ENCODE data around the gene SCGB1D2.

Gene SCGB1D2

DNA sequence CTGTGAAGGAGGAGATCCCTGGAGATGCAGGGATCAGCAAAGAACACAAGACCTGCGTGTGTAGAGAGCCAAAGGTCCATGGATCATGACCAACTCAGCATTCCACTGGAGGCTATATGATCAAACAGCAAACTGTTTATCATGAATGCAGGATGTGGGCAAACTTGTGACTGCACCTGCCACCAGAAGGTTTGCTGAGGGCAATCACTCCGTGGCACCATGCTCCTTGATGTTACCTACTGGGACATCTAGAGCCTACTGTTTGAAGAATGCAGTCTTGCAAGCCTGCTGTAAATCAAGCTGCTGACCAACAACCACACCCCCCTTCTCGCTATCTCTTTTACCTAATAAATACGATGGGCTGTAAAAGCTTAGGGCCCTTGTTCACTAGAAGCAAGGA, 9.7 kb downstream of the SCGB1D2 start:
- TF ChIP-seq NFIC (IDR thresholded peaks at IDR 0.05) (no peak), FOXM1 (IDR thresholded peaks at IDR 0.05; ENCODE audit: borderline replicate concordance, low read depth) (no peak), REST (IDR thresholded peaks at IDR 0.05; ENCODE audit: low read depth) (no peak), TCF12 (IDR thresholded peaks at IDR 0.05; ENCODE audit: low read depth) (no peak), CREB1 (IDR thresholded peaks at IDR 0.05; ENCODE audit: low read depth) (no peak), TAF1 (IDR thresholded peaks at IDR 0.05; ENCODE audit: low read depth) (no peak), EGR1 (IDR thresholded peaks at IDR 0.05) (no peak), ZBTB7A (IDR thresholded peaks at IDR 0.05; ENCODE audit: low read depth) (no peak), TEAD4 (IDR thresholded peaks at IDR 0.05) (no peak)
- TF ChIP-seq, protein P1, sequence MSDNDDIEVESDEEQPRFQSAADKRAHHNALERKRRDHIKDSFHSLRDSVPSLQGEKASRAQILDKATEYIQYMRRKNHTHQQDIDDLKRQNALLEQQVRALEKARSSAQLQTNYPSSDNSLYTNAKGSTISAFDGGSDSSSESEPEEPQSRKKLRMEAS (IDR thresholded peaks at IDR 0.05) = no peak
- TF ChIP-seq, protein P2, sequence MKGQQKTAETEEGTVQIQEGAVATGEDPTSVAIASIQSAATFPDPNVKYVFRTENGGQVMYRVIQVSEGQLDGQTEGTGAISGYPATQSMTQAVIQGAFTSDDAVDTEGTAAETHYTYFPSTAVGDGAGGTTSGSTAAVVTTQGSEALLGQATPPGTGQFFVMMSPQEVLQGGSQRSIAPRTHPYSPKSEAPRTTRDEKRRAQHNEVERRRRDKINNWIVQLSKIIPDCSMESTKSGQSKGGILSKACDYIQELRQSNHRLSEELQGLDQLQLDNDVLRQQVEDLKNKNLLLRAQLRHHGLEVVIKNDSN (IDR thresholded peaks at IDR 0.05) = no peak

DNA sequence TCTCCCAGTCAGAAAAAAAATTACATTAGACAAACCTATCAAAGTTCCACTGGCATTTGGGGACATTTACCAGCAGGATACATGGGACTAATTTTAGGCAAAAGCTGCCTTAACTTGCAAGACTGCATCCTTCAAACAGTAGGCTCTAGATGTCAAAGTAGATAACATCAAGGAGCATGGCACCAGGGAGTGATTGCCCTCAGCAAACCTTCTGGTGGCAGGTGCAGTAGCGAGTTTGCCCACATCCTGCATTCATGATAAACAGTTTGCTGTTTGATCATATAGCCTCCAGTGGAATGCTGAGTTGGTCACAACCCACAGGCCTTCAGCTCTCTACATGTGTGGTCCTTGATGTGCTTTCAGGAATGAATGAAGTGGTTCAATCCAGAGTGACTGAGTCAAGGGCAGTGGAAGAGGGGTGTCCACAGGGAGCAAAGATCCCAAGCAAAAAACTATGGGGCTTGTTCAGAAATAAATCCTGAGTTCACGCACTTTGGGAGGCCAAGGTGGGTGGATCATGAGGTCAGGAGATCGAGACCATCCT, 12.0 kb downstream of the SCGB1D2 start:
- no peak for TF ChIP-seq YY1 (IDR thresholded peaks at IDR 0.05; ENCODE audit: low read depth)
- no peak for TF ChIP-seq TEAD4 (IDR thresholded peaks at IDR 0.05)

GRCh38 chr11:62256281-62256680, 14.2 kb downstream of the SCGB1D2 start:
- TF ChIP-seq TAF1 (IDR thresholded peaks at IDR 0.05; ENCODE audit: low read depth) = no peak
- TF ChIP-seq FOXM1 (IDR thresholded peaks at IDR 0.05; ENCODE audit: borderline replicate concordance, low read depth) = no peak
- no peak for TF ChIP-seq EGR1 (IDR thresholded peaks at IDR 0.05)
- no peak for TF ChIP-seq ZBTB7A (IDR thresholded peaks at IDR 0.05; ENCODE audit: low read depth)
- no peak for TF ChIP-seq CREB1 (IDR thresholded peaks at IDR 0.05; ENCODE audit: low read depth)
- TF ChIP-seq CEBPB (IDR thresholded peaks at IDR 0.05) = no peak
- TF ChIP-seq, protein P2 (IDR thresholded peaks at IDR 0.05) = no peak
- no peak for TF ChIP-seq YY1 (IDR thresholded peaks at IDR 0.05; ENCODE audit: low read depth)
- no peak for TF ChIP-seq TCF12 (IDR thresholded peaks at IDR 0.05; ENCODE audit: low read depth)
- TF ChIP-seq, protein P1 (IDR thresholded peaks at IDR 0.05) = no peak

DNA sequence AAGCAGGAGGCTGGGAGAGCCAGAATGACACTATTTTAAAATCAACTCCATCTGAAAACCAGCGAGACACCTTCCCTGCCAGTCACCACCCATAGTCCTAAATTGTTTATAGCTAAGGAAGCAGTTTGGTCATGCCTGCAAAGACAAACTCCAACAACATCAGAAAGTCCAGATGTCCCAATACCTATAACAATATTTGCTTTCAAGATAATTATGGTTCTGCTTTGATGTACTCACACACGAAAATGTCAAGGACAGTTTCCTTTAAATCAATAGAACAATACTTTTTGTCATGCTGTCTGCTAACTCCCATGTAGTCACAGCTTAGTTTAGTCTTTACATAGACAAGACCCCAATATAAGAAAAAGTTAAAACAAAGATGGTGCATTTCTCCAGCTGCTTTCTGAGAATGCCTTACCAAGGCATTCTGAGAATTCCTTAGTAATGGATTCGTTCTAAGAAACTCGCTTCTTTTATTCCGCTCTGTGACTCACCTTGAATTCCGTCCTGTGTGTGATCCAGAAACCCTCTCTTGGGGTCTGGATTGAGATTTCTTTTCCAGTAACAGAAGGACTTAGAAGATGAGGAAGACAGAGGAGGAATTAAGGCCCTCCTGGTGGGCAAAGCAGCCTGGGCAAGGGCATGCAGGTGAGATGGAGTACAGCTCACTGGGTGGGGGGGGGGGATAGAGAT, 18.4 kb downstream of the SCGB1D2 start:
- TF ChIP-seq ZBTB7A (IDR thresholded peaks at IDR 0.05; ENCODE audit: low read depth) (no peak), EGR1 (IDR thresholded peaks at IDR 0.05) (no peak), TCF12 (IDR thresholded peaks at IDR 0.05; ENCODE audit: low read depth) (no peak), CEBPB (IDR thresholded peaks at IDR 0.05) (no peak), YY1 (IDR thresholded peaks at IDR 0.05; ENCODE audit: low read depth) (no peak), FOXM1 (IDR thresholded peaks at IDR 0.05; ENCODE audit: borderline replicate concordance, low read depth) (no peak), NFIC (IDR thresholded peaks at IDR 0.05) (no peak), REST (IDR thresholded peaks at IDR 0.05; ENCODE audit: low read depth) (no peak), CREB1 (IDR thresholded peaks at IDR 0.05; ENCODE audit: low read depth) (no peak), TAF1 (IDR thresholded peaks at IDR 0.05; ENCODE audit: low read depth) (no peak), TEAD4 (IDR thresholded peaks at IDR 0.05) (no peak), RAD21 (IDR thresholded peaks at IDR 0.05; ENCODE audit: low read depth) (no peak), EP300 (IDR thresholded peaks at IDR 0.05; ENCODE audit: borderline replicate concordance) (no peak)
- TF ChIP-seq, protein P1 (IDR thresholded peaks at IDR 0.05) = no peak
- TF ChIP-seq, protein P2 (IDR thresholded peaks at IDR 0.05) = no peak

- no peak for TF ChIP-seq ZBTB7A (IDR thresholded peaks at IDR 0.05; ENCODE audit: low read depth)
- TF ChIP-seq FOXM1 (IDR thresholded peaks at IDR 0.05; ENCODE audit: borderline replicate concordance, low read depth) = no peak
- no peak for TF ChIP-seq RAD21 (IDR thresholded peaks at IDR 0.05; ENCODE audit: low read depth)
- TF ChIP-seq EP300 (IDR thresholded peaks at IDR 0.05; ENCODE audit: borderline replicate concordance) = no peak
- no peak for TF ChIP-seq REST (IDR thresholded peaks at IDR 0.05; ENCODE audit: low read depth)
- TF ChIP-seq, protein P2 (IDR thresholded peaks at IDR 0.05) = no peak
- TF ChIP-seq EGR1 (IDR thresholded peaks at IDR 0.05) = no peak
- no peak for TF ChIP-seq YY1 (IDR thresholded peaks at IDR 0.05; ENCODE audit: low read depth)
- no peak for TF ChIP-seq TCF12 (IDR thresholded peaks at IDR 0.05; ENCODE audit: low read depth)
These were observed 22.0 kb downstream of the SCGB1D2 start for GRCh38 chr11:62264004-62264403.
